ENCODE measurements around the gene CAMSAP1.
"Not testable (repeated sequence)": the region's sequence is repeated elsewhere in the genome, so short reads cannot be mapped to it uniquely, and the experiment has no call there.

The CAMSAP1 gene

DNA sequence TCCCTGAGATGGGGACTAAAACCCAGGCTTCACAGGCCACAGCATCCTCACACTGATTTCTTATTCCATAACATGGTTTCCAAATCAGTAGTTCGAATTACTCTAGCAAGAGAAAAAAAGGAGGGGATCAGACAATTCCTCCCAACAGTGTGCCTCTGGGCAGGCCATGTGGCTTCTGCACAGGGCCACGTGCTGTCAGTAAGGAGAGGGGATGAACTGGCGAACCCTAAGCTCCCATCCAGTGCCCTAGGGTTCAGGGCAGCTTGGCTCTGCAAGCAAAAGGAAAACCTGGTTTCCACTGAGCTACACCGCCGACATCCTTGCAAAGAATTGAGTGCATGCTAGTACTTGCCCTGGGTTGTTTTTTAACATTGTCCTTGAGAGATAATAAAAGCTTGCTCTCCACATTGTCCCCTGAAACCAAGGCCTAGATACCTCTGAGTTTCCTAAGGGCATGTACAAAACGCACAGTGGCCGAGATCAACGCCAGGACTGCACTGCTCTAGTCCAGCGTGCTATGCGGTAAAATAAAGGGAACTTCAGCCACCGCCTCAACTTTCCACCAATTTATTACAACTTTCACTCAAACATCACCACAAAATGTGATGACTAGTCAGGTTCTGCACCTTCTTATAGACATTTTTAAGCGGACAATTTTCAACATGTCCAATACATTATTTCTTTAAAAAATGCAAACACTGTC, 4.5 kb downstream of the CAMSAP1 start:
- intact Hi-C loops (cut with DNase I): no loop called here
- peak in 1 of 10 donors; percentile 18 for DNase-seq

DNA sequence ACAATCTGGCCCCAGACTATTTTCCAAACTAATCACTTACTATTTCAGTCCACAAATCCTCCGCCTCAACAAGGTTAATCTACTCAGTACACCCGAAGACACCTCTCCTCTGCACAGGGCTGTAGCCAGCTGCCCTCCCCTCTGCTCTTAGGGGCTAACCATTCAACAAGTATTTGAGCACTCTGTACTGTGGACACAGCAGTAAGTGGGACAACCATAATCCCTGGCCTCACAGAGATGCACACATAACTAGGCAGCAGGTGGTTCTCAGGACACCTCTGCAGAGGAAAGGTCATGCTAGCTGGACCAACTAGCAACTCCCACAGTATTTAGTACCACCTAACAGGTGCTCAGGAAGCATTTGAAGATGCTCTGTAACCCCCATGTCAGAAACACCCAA, 5.5 kb downstream of the CAMSAP1 start:
- intact Hi-C loops (cut with DNase I): no loop called here
- peak in 1 of 10 donors; percentile 3 for DNase-seq

DNA sequence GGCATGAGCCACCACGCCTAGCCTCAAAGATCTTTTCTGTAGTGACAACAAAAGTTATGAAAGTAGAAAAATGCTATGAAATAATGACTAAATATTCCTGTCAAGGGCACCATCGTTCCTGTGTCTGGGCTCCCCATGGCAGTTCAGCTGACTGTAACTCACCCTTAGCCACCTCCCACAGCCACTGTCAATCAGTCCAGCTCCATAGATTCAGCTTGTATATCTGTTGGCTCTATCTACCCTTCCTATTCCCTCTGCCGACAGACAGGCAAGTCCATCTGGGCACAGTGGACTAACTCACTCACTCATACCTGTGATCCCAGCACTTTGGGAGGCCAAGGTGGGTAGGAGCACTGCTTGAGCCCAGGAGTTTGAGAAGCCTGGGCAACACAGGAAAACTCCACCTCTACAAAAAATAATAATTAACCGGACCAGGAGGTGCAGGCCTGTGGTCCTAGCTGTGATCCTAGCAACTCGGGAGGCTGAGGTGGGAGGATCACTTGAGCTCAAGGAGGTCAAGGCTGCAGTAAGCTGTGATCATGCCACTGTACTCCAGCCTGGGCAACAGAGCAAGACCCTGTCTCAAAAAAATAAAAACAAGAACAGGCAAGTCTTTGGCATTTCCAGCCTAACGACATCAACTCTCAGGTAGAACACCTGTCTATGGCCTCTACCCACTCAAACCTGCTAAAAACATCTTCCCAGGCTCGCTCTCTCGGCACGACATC, 6.2 kb downstream of the CAMSAP1 start:
- intact Hi-C loops (cut with DNase I): no loop called here

DNA sequence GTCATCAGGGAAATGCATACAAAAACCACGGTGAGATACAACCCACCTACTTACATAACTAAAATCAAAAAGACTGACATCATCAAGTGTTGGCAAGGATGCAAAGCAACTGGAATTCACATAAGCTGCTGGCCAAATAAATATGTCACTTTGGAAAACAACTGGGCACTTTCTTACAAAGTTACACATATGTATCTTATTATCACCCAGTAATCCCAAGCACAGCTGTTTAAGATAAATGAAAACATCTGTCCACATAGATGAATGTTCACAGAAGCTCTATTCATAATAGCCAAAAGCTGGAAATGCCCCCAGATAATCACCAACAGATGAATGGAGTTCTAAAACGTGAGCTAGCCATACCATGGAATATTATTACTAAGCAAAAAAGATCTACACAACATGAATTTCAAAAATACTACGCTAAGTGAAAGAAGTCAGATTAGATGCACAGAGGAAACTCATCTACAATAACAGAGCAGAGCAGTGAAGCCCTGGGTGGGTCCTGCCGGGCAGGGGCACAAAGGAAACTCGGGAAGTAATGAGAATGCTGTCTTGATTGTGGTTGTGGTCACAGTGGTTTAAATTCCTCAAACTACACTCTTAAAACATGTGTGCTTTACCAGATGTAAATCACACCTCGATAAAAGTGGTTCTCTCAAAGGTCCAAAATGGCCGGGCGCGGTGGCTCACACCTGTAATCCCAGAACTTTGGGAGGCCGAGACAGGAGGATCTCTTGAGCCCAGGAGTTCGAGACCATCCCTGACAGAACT, 8.5 kb downstream of the CAMSAP1 start:
- DNase-seq: peak in 1 of 10 donors; percentile 5
- intact Hi-C loops (cut with DNase I): no loop called here

More for the DNA sequence above, 6.2 kb downstream of the CAMSAP1 start:
- peak in 1 of 10 donors; percentile 1 for DNase-seq

DNA sequence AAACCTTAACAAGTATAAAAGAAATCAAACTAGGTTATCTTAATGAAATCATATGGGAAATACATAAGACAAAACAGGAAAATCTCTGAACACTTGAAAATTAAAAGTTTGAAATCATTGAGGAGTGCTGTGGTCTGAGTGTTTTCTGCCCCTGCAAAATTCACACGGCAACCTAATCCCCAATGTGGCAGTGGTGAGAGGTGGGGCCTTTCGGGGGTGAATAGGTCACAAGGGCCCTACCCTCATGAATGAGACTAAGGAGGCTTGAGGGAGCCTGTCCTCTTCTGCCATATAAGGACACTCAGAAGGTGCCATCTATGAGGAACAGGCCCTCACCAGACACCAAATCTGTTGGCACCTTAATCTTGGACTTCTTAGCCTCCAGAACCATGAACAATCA, 10.7 kb downstream of the CAMSAP1 start:
- intact Hi-C loops (cut with DNase I): no loop called here
- DNase-seq: peak in 1 of 10 donors; percentile 5

DNA sequence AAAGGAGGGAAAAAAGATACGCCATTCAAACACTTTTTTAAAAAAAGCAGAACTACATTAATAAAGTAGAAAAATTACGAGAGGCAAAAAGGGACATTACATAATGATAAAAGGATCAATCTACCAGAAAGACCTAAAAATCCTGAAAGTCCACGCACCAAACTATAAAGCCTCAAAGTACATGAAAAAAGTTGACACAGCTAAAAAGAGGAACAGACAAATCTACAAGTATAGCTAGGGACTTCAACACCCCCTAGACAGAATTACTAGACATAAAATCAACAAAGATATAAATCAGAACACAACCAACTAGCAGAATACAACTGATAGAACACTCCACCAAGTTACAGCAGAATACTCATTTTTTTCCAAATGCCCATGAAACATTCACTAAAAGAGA, 11.1 kb downstream of the CAMSAP1 start:
- intact Hi-C loops (cut with DNase I): no loop called here
- DNase-seq: no peak

DNA sequence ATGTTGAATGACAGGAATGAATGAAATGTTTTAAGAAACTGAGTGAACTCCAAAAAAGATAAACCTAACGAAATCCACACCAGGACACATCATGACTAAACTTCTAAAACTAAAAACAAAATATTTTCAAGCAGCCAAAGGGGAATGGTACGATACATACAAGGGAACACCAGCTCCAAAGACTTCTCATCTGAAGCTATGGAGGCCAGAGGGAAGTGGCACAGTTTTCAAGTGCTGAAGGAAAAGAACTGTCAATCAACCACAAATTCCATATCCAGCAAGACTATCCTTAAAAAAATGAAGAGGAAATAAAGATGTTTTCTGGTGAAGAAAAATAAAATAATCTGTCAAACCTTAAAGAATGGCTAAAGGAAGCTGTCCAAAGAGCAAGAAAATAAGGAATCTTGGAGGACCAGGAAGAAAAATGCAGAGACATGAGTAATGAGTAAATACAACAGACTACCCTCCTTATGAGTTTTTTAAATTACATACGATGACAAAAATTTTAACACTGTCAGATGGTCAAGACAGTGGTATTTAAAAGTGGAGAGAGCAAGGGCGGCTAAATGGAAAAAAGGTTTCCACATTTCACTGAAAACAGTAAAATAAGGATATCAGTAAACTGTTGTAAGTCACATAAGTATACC, 12.0 kb downstream of the CAMSAP1 start:
- no peak for DNase-seq
- intact Hi-C loops (cut with DNase I): no loop called here

DNA sequence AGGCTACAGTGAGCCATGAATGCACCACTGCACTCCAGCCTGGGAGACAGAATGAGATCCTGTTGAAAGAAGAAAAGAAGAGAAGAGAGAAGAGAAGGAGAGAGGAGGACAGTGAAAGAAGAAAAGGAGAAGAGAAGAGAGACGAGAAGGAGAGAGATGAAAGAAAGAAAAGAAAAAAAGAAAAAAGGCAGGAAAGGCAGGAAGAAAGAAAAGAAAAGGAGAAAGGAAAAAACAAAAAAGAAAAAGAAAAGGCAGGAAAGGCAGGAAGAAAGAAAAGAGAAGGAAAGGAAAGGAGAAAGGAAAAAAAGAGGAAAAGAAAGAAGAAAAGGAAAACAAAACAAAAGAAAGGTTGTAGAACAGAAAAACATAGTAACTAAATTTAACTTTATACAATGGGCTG, 14.2 kb downstream of the CAMSAP1 start:
- intact Hi-C loops (cut with DNase I): no loop called here
- no peak for DNase-seq

DNA sequence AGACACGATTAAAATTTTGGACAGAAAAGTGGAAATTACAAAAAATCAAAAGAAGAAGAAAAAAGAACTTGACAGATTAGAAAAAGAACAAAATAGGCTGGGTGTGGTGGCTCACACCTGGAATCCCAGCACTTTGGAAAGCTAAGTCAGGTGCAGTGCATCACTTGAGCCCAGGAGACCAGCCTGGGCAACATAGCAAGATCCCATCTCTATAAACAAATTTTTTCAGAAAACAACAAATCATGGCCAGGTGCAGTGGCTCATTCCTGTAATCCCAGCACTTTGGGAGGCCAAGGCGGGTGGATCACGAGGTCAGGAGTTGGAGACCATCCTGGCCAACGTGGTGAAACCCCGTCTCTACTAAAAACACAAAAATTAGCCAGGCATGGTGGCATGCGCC, 15.0 kb downstream of the CAMSAP1 start:
- DNase-seq; intact Hi-C loops (cut with DNase I): not testable (repeated sequence)

DNA sequence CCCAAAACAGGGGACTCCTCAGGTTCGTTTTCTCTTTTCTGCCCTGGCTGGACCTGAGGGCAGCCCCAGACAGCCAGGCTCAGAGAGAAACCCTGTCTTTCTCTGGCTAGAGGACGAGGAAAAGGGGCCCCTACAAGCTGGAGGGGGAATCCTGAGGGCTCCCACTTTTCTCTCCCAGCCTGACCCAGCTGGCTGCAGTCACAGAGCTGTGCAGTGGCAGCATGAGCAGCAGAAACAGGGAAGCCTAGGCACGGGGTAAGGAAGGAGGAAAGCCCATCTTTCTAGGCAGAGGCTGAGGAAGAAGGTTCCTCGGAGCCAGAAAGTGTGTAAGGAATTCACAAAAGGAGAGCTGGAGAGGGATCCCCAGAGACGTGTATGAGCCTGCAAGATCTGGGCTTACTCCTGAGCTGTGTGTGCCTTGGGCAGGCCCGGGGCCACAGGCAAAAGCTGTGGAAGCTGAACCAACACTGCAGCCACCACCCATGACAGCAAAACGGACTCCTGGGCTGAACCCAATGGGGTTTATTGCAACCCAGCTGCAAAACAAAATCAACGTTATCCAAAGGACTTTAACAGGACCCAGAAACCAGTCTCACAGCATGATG, 16.2 kb downstream of the CAMSAP1 start:
- intact Hi-C loops (cut with DNase I): no loop called here
- DNase-seq: no peak

DNA sequence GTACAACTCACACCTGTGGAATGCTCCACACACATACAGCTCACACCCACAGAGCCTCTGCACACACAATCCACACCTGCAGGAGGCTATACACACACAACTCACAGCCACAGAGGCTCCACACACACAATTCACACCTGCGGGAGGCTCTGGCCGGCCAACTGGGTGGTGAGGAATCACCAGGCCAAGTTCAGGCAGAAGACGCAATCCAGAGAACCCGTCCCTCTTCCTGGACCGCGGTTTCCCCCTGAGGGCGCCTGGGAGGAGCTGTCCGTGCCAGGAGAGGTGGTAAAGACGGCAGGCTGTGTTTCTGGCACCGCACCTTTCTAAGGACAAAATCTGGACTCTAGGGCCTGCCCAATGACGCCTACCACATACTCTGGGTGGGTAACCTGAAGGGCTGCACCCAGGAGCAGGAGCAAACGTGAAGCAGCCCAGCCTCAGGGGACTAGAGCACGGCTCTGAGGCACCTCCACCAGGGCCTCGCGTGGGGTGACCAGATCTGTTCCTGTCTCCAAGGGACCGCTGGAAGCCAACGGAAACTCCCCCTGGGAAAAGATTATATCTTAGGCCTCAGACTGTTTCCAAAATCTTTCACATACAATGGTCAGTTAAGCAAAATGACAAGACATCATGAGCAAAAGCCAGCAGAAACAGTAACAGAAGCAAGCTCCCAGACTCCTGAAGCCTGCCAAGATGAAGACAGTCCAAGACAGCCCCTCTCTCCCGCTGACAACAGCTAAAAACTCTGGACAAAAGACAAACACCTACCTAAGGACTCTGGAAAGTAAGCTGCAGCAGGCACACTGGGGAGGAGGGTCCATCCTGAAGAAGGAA, 16.9 kb downstream of the CAMSAP1 start:
- no peak for DNase-seq
- intact Hi-C loops (cut with DNase I): no loop called here

DNA sequence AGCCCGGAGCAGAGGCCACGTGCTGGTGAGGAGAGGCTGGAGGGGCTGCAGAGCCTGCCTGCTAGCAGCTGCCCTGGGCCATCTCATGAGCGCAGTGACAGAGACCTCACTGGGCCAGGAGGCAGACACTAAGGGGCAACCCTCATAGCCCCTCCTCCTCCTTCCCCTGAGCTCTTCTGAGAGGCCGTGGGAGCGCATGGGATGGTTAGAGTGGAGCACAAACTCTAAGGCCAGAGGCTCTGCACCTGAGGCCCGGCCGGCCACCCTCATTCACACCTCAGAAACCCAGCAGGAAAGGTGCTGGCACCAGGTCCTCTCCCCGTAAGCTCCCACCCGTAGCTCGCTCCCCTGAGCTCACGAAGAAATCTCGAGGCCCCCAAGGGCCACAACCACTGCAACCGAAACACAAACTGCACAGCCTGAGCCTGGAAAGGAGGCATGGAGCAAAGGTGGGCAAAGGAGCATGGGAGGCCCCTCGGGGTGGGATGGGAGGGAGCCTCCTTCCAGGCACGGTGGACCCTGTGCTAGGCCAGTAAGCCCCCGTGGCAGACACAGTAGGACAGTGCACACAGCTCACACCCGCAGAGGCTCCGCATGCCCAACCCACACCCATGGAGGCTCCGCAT, 17.7 kb downstream of the CAMSAP1 start:
- DNase-seq: no peak
- intact Hi-C loops (cut with DNase I): no loop called here

DNA sequence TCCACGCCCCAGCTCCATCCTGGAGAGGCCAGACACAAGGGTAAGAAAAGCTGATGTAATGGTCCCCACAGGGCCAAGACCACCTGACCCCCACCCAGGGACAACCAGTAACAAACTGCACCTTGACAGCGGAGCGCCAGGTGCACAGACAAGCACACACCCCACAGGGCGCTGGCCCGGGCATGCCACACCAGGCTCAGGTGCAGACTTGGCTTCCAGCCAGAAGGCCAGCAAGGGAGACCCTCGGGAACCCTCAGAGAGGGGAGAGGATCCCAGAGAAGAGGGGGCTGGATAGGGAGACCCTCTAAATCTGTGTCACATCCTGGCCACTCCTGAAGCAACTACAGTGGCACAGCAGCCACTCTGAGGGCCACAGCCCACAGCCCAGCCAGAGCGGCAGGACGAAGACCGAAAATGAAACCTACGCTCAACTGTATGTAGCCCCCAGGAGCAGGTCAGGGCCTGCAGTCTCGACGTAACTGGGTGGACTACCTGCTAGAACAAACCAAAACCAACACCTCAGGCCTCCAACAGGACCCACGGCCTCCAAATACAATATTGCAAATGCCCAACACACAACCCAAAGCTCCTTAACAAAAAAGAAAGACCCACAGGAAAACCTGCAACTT, 18.5 kb downstream of the CAMSAP1 start:
- intact Hi-C loops (cut with DNase I): no loop called here
- no peak for DNase-seq

DNA sequence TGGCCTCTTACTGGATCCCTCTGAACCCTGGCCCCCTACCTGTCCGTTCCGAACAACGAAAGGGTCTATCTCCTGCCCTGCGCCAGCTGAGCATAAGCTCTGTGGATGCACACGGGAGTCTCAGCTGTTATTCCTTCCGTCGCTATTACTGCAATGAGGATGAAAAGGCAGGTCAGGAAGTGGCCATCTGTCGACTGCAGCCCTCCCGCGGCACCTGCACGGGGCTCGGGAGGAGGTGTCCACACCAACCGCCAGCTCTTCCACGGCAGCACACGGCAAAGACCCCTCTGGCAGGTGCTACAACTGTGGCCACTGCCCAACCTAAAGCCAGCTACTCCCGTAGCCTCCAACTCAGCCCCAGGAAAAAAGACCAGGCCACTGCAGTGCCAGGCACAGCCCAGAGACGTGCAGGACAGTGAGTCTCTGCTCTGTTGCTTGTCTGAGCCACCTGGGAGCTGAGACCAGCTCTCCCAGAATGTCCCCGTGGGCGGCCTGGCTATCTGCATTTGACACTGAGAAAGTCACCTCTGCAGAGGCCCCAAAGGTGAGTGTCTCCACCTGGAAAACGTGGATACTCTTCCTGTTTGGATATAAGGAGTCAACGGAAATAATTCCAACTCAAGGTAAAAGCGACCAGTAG, 19.1 kb downstream of the CAMSAP1 start:
- no peak for DNase-seq
- intact Hi-C loops (cut with DNase I): no loop called here

DNA sequence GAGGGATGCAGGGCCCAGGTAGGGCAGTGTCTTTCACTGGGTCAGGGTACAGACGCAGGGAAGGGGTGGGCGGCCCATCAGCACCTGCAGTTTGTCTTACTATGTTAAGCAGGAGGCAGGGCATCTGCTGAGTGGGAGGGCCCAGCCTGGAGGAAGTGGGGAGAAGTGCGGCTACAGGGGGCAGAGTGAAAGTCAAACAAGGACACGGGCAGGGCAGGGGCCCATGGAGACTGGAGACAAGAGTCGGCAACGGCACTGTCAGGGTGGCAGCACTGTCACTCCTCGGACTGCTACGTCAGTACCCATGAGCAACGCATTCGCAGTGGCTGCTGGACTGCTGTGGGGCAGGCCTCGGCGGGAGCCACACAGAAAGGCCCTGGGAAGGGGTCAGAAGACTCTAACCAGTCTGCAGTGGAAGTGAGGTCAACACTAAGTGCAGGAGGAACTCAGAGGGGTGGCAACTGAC, 19.7 kb downstream of the CAMSAP1 start:
- peak in 5 of 10 donors; percentile 27 to 90 (median 81) for DNase-seq
- intact Hi-C loops (cut with DNase I): no loop called here

DNA sequence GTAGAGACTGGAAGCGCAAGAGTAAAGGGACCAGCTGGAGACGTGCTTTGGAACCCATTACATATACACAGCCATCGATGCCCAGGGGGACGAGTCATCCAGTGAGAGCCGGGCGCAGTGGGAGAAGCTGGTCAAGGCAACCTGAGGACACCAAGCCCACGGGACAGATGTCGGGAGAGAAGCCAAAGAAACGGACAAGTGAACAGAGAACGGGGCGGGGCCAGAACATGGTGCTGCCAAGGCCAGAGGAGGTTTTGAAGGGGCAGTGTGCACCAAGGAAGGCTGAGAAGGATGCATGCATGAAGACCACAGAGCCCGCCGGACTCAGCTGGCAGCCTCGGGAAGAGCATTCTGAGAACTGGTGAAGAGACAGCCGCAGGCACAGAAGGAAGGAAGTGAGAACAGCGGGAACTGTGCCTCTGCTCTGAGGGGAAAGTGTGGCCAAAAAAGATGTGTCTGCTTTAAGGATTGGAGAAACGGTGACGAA, 20.3 kb downstream of the CAMSAP1 start:
- peak in 6 of 10 donors; percentile 45 to 93 (median 57) for DNase-seq
- intact Hi-C loops (cut with DNase I): no loop called here

DNA sequence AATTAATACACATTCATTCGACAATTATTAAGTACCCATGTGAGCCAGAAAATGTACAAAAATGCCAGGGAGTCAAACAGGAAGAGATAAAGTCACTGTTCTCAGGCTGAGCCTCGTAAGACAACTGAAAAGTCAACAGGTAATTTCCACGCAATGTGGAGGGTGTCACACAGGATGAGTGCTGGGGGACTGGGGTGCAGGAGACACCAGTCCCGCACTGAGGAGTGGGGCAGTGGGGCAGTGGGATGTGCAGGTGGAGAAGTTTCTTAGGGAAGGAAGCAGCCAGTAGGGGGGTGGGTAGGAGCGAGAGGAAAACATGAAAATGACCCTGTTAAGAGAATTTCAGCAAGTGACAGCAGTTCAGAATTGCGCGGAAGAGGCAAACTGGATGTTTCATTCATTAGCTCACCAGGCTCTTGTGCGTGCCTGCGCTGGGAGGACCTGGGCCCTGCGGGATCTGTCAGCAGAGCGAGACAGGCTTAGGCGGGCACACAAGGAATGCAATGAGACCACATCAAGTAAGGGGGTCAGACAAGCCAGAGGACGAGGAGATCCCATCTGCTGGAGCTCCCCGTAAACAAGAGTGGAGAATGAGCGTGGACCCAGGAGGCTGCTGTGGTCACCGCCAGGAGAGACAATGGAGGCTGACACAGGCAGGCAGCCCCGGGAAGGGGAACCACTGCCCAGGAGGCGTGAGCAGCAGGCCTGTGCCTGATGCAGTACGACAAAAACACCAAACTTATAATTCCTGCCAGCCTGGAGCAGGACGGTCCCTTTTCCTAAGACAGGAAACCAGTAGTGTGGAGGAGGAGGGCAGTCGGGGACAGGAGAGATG, 21.0 kb downstream of the CAMSAP1 start:
- intact Hi-C loops (cut with DNase I): no loop called here

More for the DNA sequence above, 21.0 kb downstream of the CAMSAP1 start:
- peak in 3 of 10 donors; percentile 45 to 88 (median 58) for DNase-seq
